HT1080 (cell line): ENCODE results near the gene MBD6. TPM values are rescaled to one million over a fixed set of nuclear protein-coding genes. Genes with fewer than 3 reads are reported as not detected.
A peak's percentile ranks its signal among the peaks of the same experiment; 100 is the strongest.

Experiments used
- DNase-seq: peaks from one replicate; pipeline ENCODE4 v3.0.0-alpha.2; 2015; ENCODE audit warnings: low read depth
- total RNA-seq: library from RNA; depleted of rRNA; stranded (reverse); fragments of >200 nt; shearing (Covaris generic); gene quantifications from 2 replicates; pipeline ENCODE4 v1.2.3, GENCODE V29; 2014

MBD6 gene
- total RNA-seq, 1 experiment from 2014 or later = 9.5 TPM

- DNase-seq = no peak
Measured at GRCh38 chr12:57527184-57527583, 4.6 kb downstream of the MBD6 start.

GRCh38 chr12:57528176-57528575 lies 5.6 kb downstream of the MBD6 start:
- DNase-seq = no peak

- DNase-seq = no peak
Measured at GRCh38 chr12:57528831-57529555, 6.4 kb downstream of the MBD6 start.

- no peak for DNase-seq
Measured at GRCh38 chr12:57529831-57530230, 7.2 kb downstream of the MBD6 start.

GRCh38 chr12:57530396-57531142 lies 7.9 kb downstream of the MBD6 start:
- no peak for DNase-seq

GRCh38 chr12:57531836-57532235 lies 9.2 kb downstream of the MBD6 start:
- no peak for DNase-seq

GRCh38 chr12:57533108-57533507 lies 10.5 kb downstream of the MBD6 start:
- no peak for DNase-seq

GRCh38 chr12:57534250-57534649 lies 11.6 kb downstream of the MBD6 start:
- DNase-seq = no peak

- DNase-seq = no peak
Measured at GRCh38 chr12:57534991-57535543, 12.4 kb downstream of the MBD6 start.

- DNase-seq = no peak
Measured at GRCh38 chr12:57535764-57536596, 13.4 kb downstream of the MBD6 start.

- no peak for DNase-seq
Measured at GRCh38 chr12:57536597-57536942, 13.9 kb downstream of the MBD6 start.

GRCh38 chr12:57539134-57539768 lies 16.6 kb downstream of the MBD6 start:
- DNase-seq = no peak

GRCh38 chr12:57541001-57541400 lies 18.4 kb downstream of the MBD6 start:
- no peak for DNase-seq

GRCh38 chr12:57541717-57542116 lies 19.1 kb downstream of the MBD6 start:
- DNase-seq = no peak

GRCh38 chr12:57543581-57543980 lies 21.0 kb downstream of the MBD6 start:
- peak; percentile 56 for DNase-seq

- peak; percentile 11 for DNase-seq
Measured at GRCh38 chr12:57545809-57546437, 23.3 kb downstream of the MBD6 start.

- peak; percentile 96 for DNase-seq
Measured at GRCh38 chr12:57546438-57547287, 24.0 kb downstream of the MBD6 start, which contains the start of gene DCTN2. TSS of gene DCTN2 (minus strand) at chr12:57547192. CDS start at chr12:57547063, 129 bp downstream.

- no peak for DNase-seq
Measured at GRCh38 chr12:57547288-57548012, 24.8 kb downstream of the MBD6 start.

GRCh38 chr12:57548013-57548315 lies 25.3 kb downstream of the MBD6 start:
- DNase-seq = no peak
